Activated CD8-positive, alpha-beta T cell treated with anti-CD3 and anti-CD28 coated beads for 36 hours (primary cell): Measurements from ENCODE around the gene SEZ6L. TPM values are rescaled to one million over a fixed set of nuclear protein-coding genes. Genes with fewer than 3 reads are reported as not detected.

Experiments used
- ATAC-seq: fragments of 200-7000 bp; cut with Tn5 transposase; one replicate; pipeline ENCODE4 v1.10.0; 2021; ENCODE audit warnings: mild to moderate bottlenecking, moderate library complexity
- CTCF ChIA-PET: fragments of 350-600 bp; sonication (Branson Sonifier 250); formaldehyde crosslinking; loops from one replicate; lab custom pipeline; 2021; ENCODE audit warnings: antibody characterized with exemption; lab: Charles Lee
- POLR2A ChIA-PET: fragments of 350-600 bp; sonication (Branson Sonifier 250); formaldehyde crosslinking; loops from one replicate; lab custom pipeline; 2021; ENCODE audit warnings: antibody characterized with exemption; lab: Charles Lee
- DNase-seq: peaks from one replicate; pipeline ENCODE4 v3.0.0-alpha.2; 2020
- H3K27ac Mint-ChIP-seq: one replicate; pipeline ENCODE4 v1.8.0; 2021; ENCODE audit warnings: mild to moderate bottlenecking, mixed read lengths
- H3K27me3 Mint-ChIP-seq: one replicate; pipeline ENCODE4 v1.8.0; 2021; ENCODE audit warnings: mixed read lengths
- H3K36me3 Mint-ChIP-seq: one replicate; pipeline ENCODE4 v1.8.0; 2021; ENCODE audit warnings: low read depth, mixed read lengths
- H3K4me1 Mint-ChIP-seq: one replicate; pipeline ENCODE4 v1.8.0; 2021; ENCODE audit warnings: low read depth, mixed read lengths
- H3K4me3 Mint-ChIP-seq: one replicate; pipeline ENCODE4 v1.8.0; 2021; ENCODE audit warnings: mild to moderate bottlenecking, moderate library complexity, mixed read lengths
- H3K9me3 Mint-ChIP-seq: one replicate; pipeline ENCODE4 v1.8.0; 2021; ENCODE audit warnings: mixed read lengths
- intact Hi-C: fragments of 100-400 bp; cut with micrococcal nuclease; formaldehyde crosslinking; loops from one replicate; pipeline ENCODE4 v1.10.0; 2022
- total RNA-seq, 2 experiments: library from RNA; stranded (reverse); gene quantifications; one replicate each; pipeline ENCODE4 v1.2.3, GENCODE V29; 2021
- TF ChIP-seq, protein P1 (sequence below): fragments of 200-600 bp; IDR thresholded peaks from one replicate; pipeline ENCODE4 v1.8.0; 2022; ENCODE audit warnings: antibody characterized with exemption, mild to moderate bottlenecking

SEZ6L gene
- total RNA-seq, 2 experiments from 2014 or later, result not detected

GRCh38 chr22:26304730-26305129 lies 135.5 kb downstream of the SEZ6L start:
- intact Hi-C loops, result no loop called here
- TF ChIP-seq, protein P1, sequence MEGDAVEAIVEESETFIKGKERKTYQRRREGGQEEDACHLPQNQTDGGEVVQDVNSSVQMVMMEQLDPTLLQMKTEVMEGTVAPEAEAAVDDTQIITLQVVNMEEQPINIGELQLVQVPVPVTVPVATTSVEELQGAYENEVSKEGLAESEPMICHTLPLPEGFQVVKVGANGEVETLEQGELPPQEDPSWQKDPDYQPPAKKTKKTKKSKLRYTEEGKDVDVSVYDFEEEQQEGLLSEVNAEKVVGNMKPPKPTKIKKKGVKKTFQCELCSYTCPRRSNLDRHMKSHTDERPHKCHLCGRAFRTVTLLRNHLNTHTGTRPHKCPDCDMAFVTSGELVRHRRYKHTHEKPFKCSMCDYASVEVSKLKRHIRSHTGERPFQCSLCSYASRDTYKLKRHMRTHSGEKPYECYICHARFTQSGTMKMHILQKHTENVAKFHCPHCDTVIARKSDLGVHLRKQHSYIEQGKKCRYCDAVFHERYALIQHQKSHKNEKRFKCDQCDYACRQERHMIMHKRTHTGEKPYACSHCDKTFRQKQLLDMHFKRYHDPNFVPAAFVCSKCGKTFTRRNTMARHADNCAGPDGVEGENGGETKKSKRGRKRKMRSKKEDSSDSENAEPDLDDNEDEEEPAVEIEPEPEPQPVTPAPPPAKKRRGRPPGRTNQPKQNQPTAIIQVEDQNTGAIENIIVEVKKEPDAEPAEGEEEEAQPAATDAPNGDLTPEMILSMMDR, result no peak
- Mint-ChIP-seq H3K9me3 (no peaks in the 10 kb centered on the region), H3K36me3 (no peaks in the 10 kb centered on the region), H3K4me3 (no peak overlapping the region), H3K4me1 (no peaks in the 10 kb centered on the region), H3K27me3 (peaks cover 26% of the 10 kb centered on the region), H3K27ac (no peak overlapping the region)
- CTCF ChIA-PET, result no interaction called here
- ATAC-seq (no peak), DNase-seq (no peak)
- POLR2A ChIA-PET, result no interaction called here

GRCh38 chr22:26308467-26308866 lies 139.2 kb downstream of the SEZ6L start:
- H3K4me1 Mint-ChIP-seq, result no peaks in the 10 kb centered on the region
- TF ChIP-seq, protein P1, result no peak
- DNase-seq (no peak), ATAC-seq (no peak)
- no peak overlapping the region for H3K4me3 Mint-ChIP-seq
- H3K27me3 Mint-ChIP-seq, result peaks cover 19% of the 10 kb centered on the region
- ChIA-PET CTCF (no interaction called here), POLR2A (no interaction called here)
- no peaks in the 10 kb centered on the region for H3K36me3 Mint-ChIP-seq
- H3K9me3 Mint-ChIP-seq, result no peaks in the 10 kb centered on the region
- intact Hi-C loops, result no loop called here
- no peak overlapping the region for H3K27ac Mint-ChIP-seq

DNA sequence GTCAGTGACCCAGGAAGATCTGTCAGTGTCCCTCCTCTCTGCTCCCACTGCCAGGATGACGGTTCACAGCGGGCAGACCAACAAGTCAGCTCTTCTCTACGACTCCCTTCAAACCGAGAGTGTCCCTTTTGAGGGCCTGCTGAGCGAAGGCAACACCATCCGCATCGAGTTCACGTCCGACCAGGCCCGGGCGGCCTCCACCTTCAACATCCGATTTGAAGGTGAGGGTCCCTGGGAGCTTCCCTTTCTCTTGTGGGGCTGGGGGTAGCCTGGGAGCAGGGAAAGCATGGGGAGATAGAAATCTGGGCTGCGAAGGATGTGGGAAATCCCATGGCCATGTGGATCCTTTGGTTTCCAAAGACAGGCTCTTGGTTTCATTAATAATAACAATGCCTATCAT lies 141.4 kb downstream of the SEZ6L start:
- no peaks in the 10 kb centered on the region for H3K36me3 Mint-ChIP-seq
- peaks cover 14% of the 10 kb centered on the region for H3K27me3 Mint-ChIP-seq
- no peaks in the 10 kb centered on the region for H3K4me1 Mint-ChIP-seq
- DNase-seq (no peak), ATAC-seq (no peak)
- TF ChIP-seq, protein P1, result no peak
- no peak overlapping the region for H3K4me3 Mint-ChIP-seq
- no peak overlapping the region for H3K27ac Mint-ChIP-seq
- ChIA-PET CTCF (no interaction called here), POLR2A (no interaction called here)
- intact Hi-C loops, result no loop called here
- no peaks in the 10 kb centered on the region for H3K9me3 Mint-ChIP-seq

DNA sequence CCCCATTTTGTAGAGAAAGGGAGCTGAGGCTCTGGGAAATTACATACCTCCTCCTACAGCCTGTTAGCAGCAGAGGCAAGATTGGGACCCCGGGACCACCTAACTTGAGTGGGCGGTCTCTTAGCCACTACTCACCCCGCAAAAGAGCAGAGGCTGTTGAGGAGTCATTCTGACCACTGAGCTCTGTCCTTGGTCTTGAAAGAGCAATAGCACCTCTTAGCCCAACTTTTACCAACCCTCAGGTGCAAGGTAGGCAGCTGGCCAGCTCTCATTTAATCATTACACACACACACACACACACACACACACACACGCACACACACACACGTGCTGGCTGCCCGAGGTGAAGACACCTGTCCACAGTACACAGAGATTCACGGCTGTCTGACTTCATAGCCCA lies 144.0 kb downstream of the SEZ6L start:
- intact Hi-C loops, result no loop called here
- H3K27ac Mint-ChIP-seq, result no peak overlapping the region
- no peaks in the 10 kb centered on the region for H3K27me3 Mint-ChIP-seq
- no peak overlapping the region for H3K4me3 Mint-ChIP-seq
- TF ChIP-seq, protein P1, result no peak
- H3K9me3 Mint-ChIP-seq, result no peaks in the 10 kb centered on the region
- CTCF ChIA-PET, result no interaction called here
- H3K4me1 Mint-ChIP-seq, result no peaks in the 10 kb centered on the region
- no peak for DNase-seq
- no peak for ATAC-seq
- POLR2A ChIA-PET, result no interaction called here
- H3K36me3 Mint-ChIP-seq, result no peaks in the 10 kb centered on the region

DNA sequence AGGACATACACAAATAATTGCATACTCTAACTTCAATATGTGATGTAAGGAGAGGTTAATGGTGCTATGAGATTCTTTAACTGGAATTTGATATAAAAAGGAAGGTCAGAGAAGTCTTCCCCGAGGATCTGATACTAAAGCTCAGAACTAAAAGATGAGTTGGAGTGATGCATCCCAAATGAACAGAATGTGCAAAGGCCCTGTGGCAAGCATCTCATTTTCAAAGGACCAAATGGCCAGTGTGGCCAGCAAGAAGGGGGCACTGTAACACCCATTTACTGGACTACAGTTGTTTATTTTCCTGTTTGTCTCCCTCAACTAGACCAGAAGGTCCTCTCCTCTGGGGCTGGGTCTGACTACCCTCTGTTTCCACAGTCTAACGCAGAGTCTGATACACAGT lies 144.9 kb downstream of the SEZ6L start:
- ChIA-PET POLR2A (no interaction called here), CTCF (no interaction called here)
- no peak for DNase-seq
- Mint-ChIP-seq H3K4me1 (no peaks in the 10 kb centered on the region), H3K36me3 (no peaks in the 10 kb centered on the region), H3K27me3 (no peaks in the 10 kb centered on the region), H3K9me3 (no peaks in the 10 kb centered on the region), H3K27ac (no peak overlapping the region), H3K4me3 (no peak overlapping the region)
- ATAC-seq, result no peak
- intact Hi-C loops, result no loop called here
- TF ChIP-seq, protein P1, result no peak
